GM19467 (cell line): ENCODE results near the gene NR4A1.

Source experiments
- ATAC-seq: cut with Tn5 transposase; IDR thresholded peaks from one replicate; pipeline ENCODE4 v1.9.1; 2021; ENCODE audit warnings: mild to moderate bottlenecking, moderate library complexity; ENCODE audit not compliant: unreplicated experiment

Gene NR4A1

GRCh38 chr12:52018433-52019112 lies 32.7 kb upstream of the NR4A1 start:
- no peak for ATAC-seq

GRCh38 chr12:52019113-52019770 lies 32.0 kb upstream of the NR4A1 start:
- no peak for ATAC-seq

- no peak for ATAC-seq
Measured at GRCh38 chr12:52020539-52021336, 30.5 kb upstream of the NR4A1 start.

GRCh38 chr12:52022841-52023181 lies 28.4 kb upstream of the NR4A1 start:
- no peak for ATAC-seq

- no peak for ATAC-seq
Measured at GRCh38 chr12:52023182-52023975, 27.9 kb upstream of the NR4A1 start.

- ATAC-seq = no peak
Measured at GRCh38 chr12:52023976-52024688, 27.1 kb upstream of the NR4A1 start.

- no peak for ATAC-seq
Measured at GRCh38 chr12:52024845-52025230, 26.4 kb upstream of the NR4A1 start.

GRCh38 chr12:52026263-52026662 lies 25.0 kb upstream of the NR4A1 start:
- ATAC-seq = no peak

- ATAC-seq = no peak
Measured at GRCh38 chr12:52027085-52027843, 24.0 kb upstream of the NR4A1 start.

GRCh38 chr12:52029685-52030084 lies 21.6 kb upstream of the NR4A1 start:
- no peak for ATAC-seq

GRCh38 chr12:52032446-52032803 lies 18.8 kb upstream of the NR4A1 start:
- no peak for ATAC-seq

GRCh38 chr12:52032804-52033445 lies 18.3 kb upstream of the NR4A1 start:
- peak; percentile 88 for ATAC-seq

GRCh38 chr12:52033446-52034140 lies 17.6 kb upstream of the NR4A1 start:
- ATAC-seq = no peak

- ATAC-seq = no peak
Measured at GRCh38 chr12:52035190-52035589, 16.1 kb upstream of the NR4A1 start.

GRCh38 chr12:52035926-52036325 lies 15.3 kb upstream of the NR4A1 start:
- no peak for ATAC-seq

- no peak for ATAC-seq
Measured at GRCh38 chr12:52036587-52037171, 14.6 kb upstream of the NR4A1 start.

GRCh38 chr12:52037248-52037861 lies 13.9 kb upstream of the NR4A1 start:
- ATAC-seq = no peak

- no peak for ATAC-seq
Measured at GRCh38 chr12:52038447-52038846, 12.8 kb upstream of the NR4A1 start.
